ENCODE data around the gene BOLA2B. TPM values are rescaled to one million over a fixed set of nuclear protein-coding genes. Genes with fewer than 3 reads are reported as not detected.
"Not testable (repeated sequence)": the region's sequence is repeated elsewhere in the genome, so short reads cannot be mapped to it uniquely, and the experiment has no call there.

Gene BOLA2B
- 10 to 100 TPM; 71.4 to 84.6 TPM for total RNA-seq
- long read RNA-seq, partial matches to known transcripts: 0 of 1 reads
- long read RNA-seq, other reads (novel, unspliced or antisense): 0 of 1 reads

- DNase-seq; intact Hi-C loops (cut with DNase I): not testable (repeated sequence)
- ATAC-seq: peak; percentile 96 to 97
These were observed at the start of gene BOLA2B, which contains the start of gene SLX1A for GRCh38 chr16:30193615-30194014. BOLA2B (minus strand) TSS chr16:30193666; CDS start chr16:30193595, 71 bp downstream. SLX1A (plus strand) TSS chr16:30193875; CDS start chr16:30194085, 210 bp downstream.

- intact Hi-C loops (cut with DNase I); ATAC-seq: not testable (repeated sequence)
- peak; percentile 3 for DNase-seq
These were observed 23.6 kb upstream of the BOLA2B start for GRCh38 chr16:30217082-30217481.

- intact Hi-C loops (cut with DNase I); DNase-seq: not testable (repeated sequence)
- ATAC-seq: peak in 1 of 2 donors; percentile 15
These were observed 17.9 kb upstream of the BOLA2B start for GRCh38 chr16:30211414-30211813.

GRCh38 chr16:30209032-30209431, 15.6 kb upstream of the BOLA2B start:
- peak; percentile 68 for DNase-seq
- intact Hi-C loops (cut with DNase I): not testable (repeated sequence)
- ATAC-seq: peak; percentile 32 to 54

- DNase-seq: peak; percentile 17
- intact Hi-C loops (cut with DNase I): not testable (repeated sequence)
- ATAC-seq: peak in 1 of 2 donors; percentile 63
These were observed 13.7 kb upstream of the BOLA2B start for GRCh38 chr16:30207063-30207704.

- intact Hi-C loops (cut with DNase I); DNase-seq: not testable (repeated sequence)
- peak; percentile 24 to 44 for ATAC-seq
These were observed 12.8 kb upstream of the BOLA2B start for GRCh38 chr16:30206252-30206651.

- peak; percentile 69 to 74 for ATAC-seq
- intact Hi-C loops (cut with DNase I): not testable (repeated sequence)
- DNase-seq: peak; percentile 15
These were observed 12.2 kb upstream of the BOLA2B start for GRCh38 chr16:30205541-30206236.

- DNase-seq; intact Hi-C loops (cut with DNase I): not testable (repeated sequence)
- ATAC-seq: peak; percentile 56 to 79
These were observed 6.3 kb upstream of the BOLA2B start for GRCh38 chr16:30199608-30200343.

- intact Hi-C loops (cut with DNase I); DNase-seq: not testable (repeated sequence)
- ATAC-seq: peak in 1 of 2 donors; percentile 46
These were observed 5.6 kb upstream of the BOLA2B start, which contains the start of gene SULT1A3 for GRCh38 chr16:30199049-30199448. SULT1A3 (plus strand) TSS chr16:30199255; CDS start chr16:30200729, 1,474 bp downstream.

GRCh38 chr16:30197001-30197400, 3.5 kb upstream of the BOLA2B start:
- DNase-seq; ATAC-seq; intact Hi-C loops (cut with DNase I): not testable (repeated sequence)

- peak; percentile 82 to 87 for ATAC-seq
- DNase-seq: peak; percentile 23
- intact Hi-C loops (cut with DNase I): not testable (repeated sequence)
These were observed 883 bp upstream of the BOLA2B start for GRCh38 chr16:30194172-30194925.

- DNase-seq; intact Hi-C loops (cut with DNase I): not testable (repeated sequence)
- ATAC-seq: peak; percentile 3 to 22
These were observed 368 bp downstream of the BOLA2B start for GRCh38 chr16:30193098-30193497.

GRCh38 chr16:30191158-30191557, 2.3 kb downstream of the BOLA2B start:
- intact Hi-C loops (cut with DNase I); DNase-seq; ATAC-seq: not testable (repeated sequence)

GRCh38 chr16:30187971-30188561, 5.4 kb downstream of the BOLA2B start:
- ATAC-seq (no peak), DNase-seq (peak; percentile 21)
- intact Hi-C loops (cut with DNase I): no loop called here

GRCh38 chr16:30187556-30187865, 6.0 kb downstream of the BOLA2B start:
- ATAC-seq (no peak), DNase-seq (no peak)
- intact Hi-C loops (cut with DNase I): no loop called here

- ATAC-seq (peak in 1 of 2 donors; percentile 3), DNase-seq (peak; percentile 81)
- intact Hi-C loops (cut with DNase I): no loop called here
These were observed 6.5 kb downstream of the BOLA2B start for GRCh38 chr16:30186782-30187555.

- ATAC-seq (no peak), DNase-seq (no peak)
- intact Hi-C loops (cut with DNase I): no loop called here
These were observed 7.1 kb downstream of the BOLA2B start for GRCh38 chr16:30186444-30186781.
